Activated CD8-positive, alpha-beta memory T cell treated with anti-CD3 and anti-CD28 coated beads for 36 hours (primary cell): Measurements from ENCODE around the gene SEC16A. TPM values are rescaled to one million over a fixed set of nuclear protein-coding genes. Genes with fewer than 3 reads are reported as not detected.

Experiments
- CTCF ChIA-PET: fragments of 350-600 bp; sonication (Branson Sonifier 250); formaldehyde crosslinking; loops from one replicate; lab custom pipeline; 2021; ENCODE audit warnings: antibody characterized with exemption; lab: Charles Lee
- POLR2A ChIA-PET: fragments of 350-600 bp; sonication (Branson Sonifier 250); formaldehyde crosslinking; loops from one replicate; lab custom pipeline; 2021; ENCODE audit warnings: antibody characterized with exemption; lab: Charles Lee
- total RNA-seq, 2 experiments: library from RNA; stranded (reverse); gene quantifications; one replicate each; pipeline ENCODE4 v1.2.3, GENCODE V29; 2021

The SEC16A gene
- total RNA-seq, 2 experiments from 2014 or later: 78.7 to 80.9 TPM

- CTCF ChIA-PET: interaction anchor here (0.9 to 1.6 kb wide), 7 partner anchors 9 to 41 kb away, joined by 3 to 8 read pairs (median 3); partner anchors contain the start of gene DNLZ
- POLR2A ChIA-PET: interaction anchor here (0.8 to 1.2 kb wide), 2 partner anchors 41 to 142 kb away, joined by 3 read pairs; no protein-coding TSS in a partner anchor
Observed at GRCh38 chr9:136403915-136404800, 78.7 kb downstream of the SEC16A start.

GRCh38 chr9:136403538-136403914, 79.3 kb downstream of the SEC16A start:
- POLR2A ChIA-PET: interaction anchor here (0.7 to 1.2 kb wide), 3 partner anchors 41 to 143 kb away, joined by 3 read pairs; no protein-coding TSS in a partner anchor
- CTCF ChIA-PET: interaction anchor here (0.9 to 1.6 kb wide), 7 partner anchors 10 to 41 kb away, joined by 3 to 8 read pairs (median 3); partner anchors contain the start of gene DNLZ

- POLR2A ChIA-PET: no interaction called here
- CTCF ChIA-PET: interaction anchor here (0.6 to 4.0 kb wide), 3 partner anchors 8 to 720 kb away, joined by 3 to 24 read pairs (median 5); partner anchors contain the start of genes ENTR1 and PMPCA
Observed at GRCh38 chr9:136402067-136402466, 80.8 kb downstream of the SEC16A start.

- ChIA-PET POLR2A (interaction anchor here (1.2 to 1.3 kb wide), 2 partner anchors 8 to 38 kb away, joined by 5 to 11 read pairs; partner anchors contain the start of genes DNLZ, ENTR1 and PMPCA), CTCF (interaction anchor here (0.6 to 4.0 kb wide), 5 partner anchors 9 to 721 kb away, joined by 3 to 24 read pairs (median 5); partner anchors contain the start of genes DNLZ, ENTR1 and PMPCA)
Observed at GRCh38 chr9:136401173-136401922, 81.5 kb downstream of the SEC16A start.

- ChIA-PET POLR2A (interaction anchor here (1.2 to 1.3 kb wide), 2 partner anchors 9 to 37 kb away, joined by 5 to 11 read pairs; partner anchors contain the start of genes DNLZ, ENTR1 and PMPCA), CTCF (interaction anchor here (0.7 to 4.0 kb wide), 5 partner anchors 8 to 37 kb away, joined by 3 to 24 read pairs (median 5); partner anchors contain the start of genes DNLZ, ENTR1 and PMPCA)
Observed at GRCh38 chr9:136400038-136400834, 82.6 kb downstream of the SEC16A start, which contains the start of gene SNAPC4. SNAPC4 (minus strand) TSS chr9:136400170; CDS start chr9:136398428, 1,742 bp downstream.

- ChIA-PET CTCF (interaction anchor here (0.6 to 4.0 kb wide), 4 partner anchors 11 to 235 kb away, joined by 4 to 24 read pairs (median 10); partner anchors contain the start of genes DNLZ, ENTR1 and PMPCA), POLR2A (no interaction called here)
Observed at GRCh38 chr9:136399176-136400037, 83.4 kb downstream of the SEC16A start.

- CTCF ChIA-PET: interaction anchor here (2.6 to 4.0 kb wide), 2 partner anchors 12 to 35 kb away, joined by 9 to 24 read pairs; partner anchors contain the start of genes DNLZ, ENTR1 and PMPCA
- POLR2A ChIA-PET: interaction anchor here (0.6 kb wide), 1 partner anchor 28 kb away, joined by 4 read pairs; no protein-coding TSS in a partner anchor
Observed at GRCh38 chr9:136398286-136398685, 84.6 kb downstream of the SEC16A start.

- ChIA-PET CTCF (interaction anchor here (2.6 kb wide), 1 partner anchor 34 kb away, joined by 9 read pairs; the partner anchor contains the start of gene DNLZ), POLR2A (no interaction called here)
Observed at GRCh38 chr9:136397643-136398042, 85.2 kb downstream of the SEC16A start.

GRCh38 chr9:136396219-136396515, 86.7 kb downstream of the SEC16A start:
- ChIA-PET CTCF (interaction anchor here (2.6 kb wide), 1 partner anchor 33 kb away, joined by 9 read pairs; the partner anchor contains the start of gene DNLZ), POLR2A (no interaction called here)

- ChIA-PET POLR2A (no interaction called here), CTCF (interaction anchor here (2.6 kb wide), 1 partner anchor 32 kb away, joined by 9 read pairs; the partner anchor contains the start of gene DNLZ)
Observed at GRCh38 chr9:136395345-136396218, 87.3 kb downstream of the SEC16A start.

- CTCF ChIA-PET: no interaction called here
Observed at GRCh38 chr9:136395020-136395340, 87.9 kb downstream of the SEC16A start.

GRCh38 chr9:136394312-136395019, 88.4 kb downstream of the SEC16A start:
- ChIA-PET CTCF (no interaction called here), POLR2A (no interaction called here)

More at GRCh38 chr9:136395020-136395340, 87.9 kb downstream of the SEC16A start:
- POLR2A ChIA-PET: no interaction called here

- ChIA-PET POLR2A (no interaction called here), CTCF (interaction anchor here (1.2 kb wide), 1 partner anchor 10 kb away, joined by 3 read pairs; no protein-coding TSS in a partner anchor)
Observed at GRCh38 chr9:136393531-136393930, 89.3 kb downstream of the SEC16A start.

GRCh38 chr9:136392538-136393449, 90.0 kb downstream of the SEC16A start:
- ChIA-PET POLR2A (no interaction called here), CTCF (interaction anchor here (1.2 to 1.5 kb wide), 2 partner anchors 8 to 11 kb away, joined by 3 to 5 read pairs; no protein-coding TSS in a partner anchor)
